ENCODE data around the gene VPS13D.

The VPS13D gene

GRCh38 chr1:12338017-12338416, 108.2 kb downstream of the VPS13D start:
- DNase-seq: no peak

DNA sequence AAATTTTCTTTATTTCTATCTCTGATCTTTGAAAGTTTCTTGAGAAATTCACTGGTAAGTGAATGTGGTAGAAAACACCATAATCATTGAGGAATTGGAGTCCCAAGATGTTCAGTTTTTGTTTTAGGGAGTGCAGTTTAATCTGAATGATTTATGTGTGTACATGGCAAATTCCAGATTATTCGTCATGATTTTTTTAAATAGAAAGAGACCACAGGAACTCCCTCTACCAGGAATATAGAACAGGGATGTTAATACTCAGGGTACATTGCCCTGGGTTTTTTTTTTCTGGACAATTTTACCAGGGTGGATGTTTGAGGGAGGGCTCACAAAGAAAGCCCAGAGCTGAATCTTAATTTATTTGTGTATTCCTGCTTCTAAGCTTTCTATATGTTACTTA, 109.0 kb downstream of the VPS13D start:
- DNase-seq: no peak

GRCh38 chr1:12339396-12339795, 109.6 kb downstream of the VPS13D start:
- DNase-seq: no peak

DNA sequence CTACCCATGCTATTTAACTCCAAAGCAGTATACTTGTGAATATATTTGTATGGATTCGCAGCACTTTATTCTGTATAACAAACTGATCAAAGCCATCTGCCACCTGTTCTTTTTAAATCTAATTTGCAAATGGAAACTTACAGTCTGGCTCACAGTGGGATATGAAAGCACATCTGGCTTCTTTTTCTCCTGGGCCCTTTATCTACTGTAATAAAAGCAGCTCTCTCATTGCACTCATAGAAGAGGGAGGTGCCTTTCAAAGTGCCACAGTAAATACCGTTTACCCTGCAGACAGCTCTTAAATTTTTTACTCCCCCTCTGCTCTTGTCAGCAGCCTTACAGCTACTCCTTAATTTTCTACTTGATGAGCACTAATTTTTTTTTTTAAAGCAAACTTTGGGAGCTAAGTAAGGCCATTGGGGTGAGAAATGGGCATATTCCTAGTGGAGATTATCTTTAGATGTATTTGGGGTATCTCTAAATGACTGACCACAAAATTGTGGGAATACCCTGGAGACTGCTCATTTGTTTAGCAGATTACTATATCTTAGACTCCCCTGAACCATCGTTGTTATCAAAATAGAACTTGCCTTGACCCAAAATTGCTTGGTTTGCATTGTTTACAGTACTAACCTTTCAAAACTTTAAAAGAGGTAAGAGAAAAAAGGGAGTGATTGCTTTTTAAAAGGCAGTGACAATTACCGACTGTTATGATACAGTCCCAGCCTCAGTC, 110.1 kb downstream of the VPS13D start:
- DNase-seq: no peak

GRCh38 chr1:12340544-12340930, 110.7 kb downstream of the VPS13D start:
- no peak for DNase-seq

DNA sequence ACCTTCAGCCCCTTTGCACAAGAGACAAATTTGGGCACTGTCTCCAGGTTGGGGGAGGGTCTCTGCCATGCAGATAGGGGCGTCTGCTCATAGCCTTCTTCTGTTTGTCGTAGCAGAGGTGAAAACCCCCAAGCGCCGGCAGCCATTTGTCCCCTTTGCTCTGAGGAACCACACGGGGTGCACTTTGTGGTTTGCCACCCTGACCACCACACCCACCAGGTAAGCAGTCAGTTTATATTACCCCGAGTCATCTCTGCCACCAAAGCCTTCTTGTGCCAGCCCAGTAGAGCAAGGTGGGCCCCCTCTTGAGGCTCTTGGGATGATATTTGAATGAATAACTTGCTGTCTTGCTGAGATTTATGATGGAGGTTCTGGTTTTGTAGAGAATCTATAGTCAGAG, 111.8 kb downstream of the VPS13D start:
- DNase-seq: no peak

DNA sequence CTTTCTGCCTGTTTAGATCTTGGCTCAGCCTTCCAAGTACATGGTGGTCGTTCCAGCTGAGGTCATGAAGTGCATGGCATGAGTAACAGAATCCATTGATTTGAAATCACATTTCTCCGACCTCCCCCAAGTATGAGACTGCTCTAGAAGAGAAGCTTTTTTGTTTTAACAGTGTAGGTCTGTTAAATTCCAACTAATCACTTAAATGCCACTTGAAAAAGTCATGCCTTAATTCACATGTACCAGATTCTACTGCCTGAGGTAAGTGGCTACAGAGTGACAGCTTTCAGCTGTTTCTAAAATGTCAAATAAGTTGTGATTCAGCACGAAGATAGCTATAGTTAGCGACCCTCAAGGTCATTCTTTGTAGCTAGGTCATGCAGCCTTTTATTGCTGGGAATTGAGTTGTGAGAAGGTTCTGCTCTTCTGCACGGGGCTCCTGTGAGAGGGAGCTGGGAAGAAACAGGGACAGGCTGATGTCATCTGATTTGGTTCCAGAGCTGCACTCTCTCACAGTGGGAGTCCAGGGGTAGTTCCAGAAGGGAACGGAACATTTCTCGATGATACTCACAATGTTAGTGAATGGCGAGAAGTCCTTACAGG, 112.7 kb downstream of the VPS13D start:
- DNase-seq: no peak

DNA sequence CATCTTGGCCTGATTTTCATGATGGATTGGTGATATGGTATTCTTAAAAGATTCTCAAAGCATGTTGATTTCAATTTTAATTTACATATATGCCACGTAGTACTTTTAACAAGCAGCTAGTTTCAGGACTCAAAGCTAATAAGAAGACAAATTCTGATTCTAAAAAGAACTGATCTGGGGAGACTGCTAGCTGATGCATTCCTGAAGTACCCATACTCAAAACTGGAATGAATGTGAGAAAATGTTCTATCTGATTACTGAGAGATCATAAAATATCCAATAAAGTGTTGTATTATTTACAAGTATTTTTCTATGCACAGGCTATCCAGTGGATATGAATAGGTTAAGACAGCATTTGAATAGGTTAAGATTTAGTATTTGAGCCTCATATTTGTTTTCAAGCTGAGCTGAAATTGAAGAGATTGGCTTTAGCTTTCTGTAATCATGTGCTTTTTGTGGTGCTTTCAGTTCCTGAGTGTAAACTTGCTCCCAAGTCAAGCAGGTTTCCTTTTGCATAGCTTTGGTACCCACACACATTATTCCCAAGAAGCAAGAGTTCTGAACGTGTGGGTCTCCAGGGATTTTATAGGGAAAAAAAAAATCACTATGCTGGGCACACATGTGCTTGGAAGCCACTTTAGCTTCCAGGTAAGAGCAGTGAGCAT, 114.1 kb downstream of the VPS13D start:
- DNase-seq: no peak

DNA sequence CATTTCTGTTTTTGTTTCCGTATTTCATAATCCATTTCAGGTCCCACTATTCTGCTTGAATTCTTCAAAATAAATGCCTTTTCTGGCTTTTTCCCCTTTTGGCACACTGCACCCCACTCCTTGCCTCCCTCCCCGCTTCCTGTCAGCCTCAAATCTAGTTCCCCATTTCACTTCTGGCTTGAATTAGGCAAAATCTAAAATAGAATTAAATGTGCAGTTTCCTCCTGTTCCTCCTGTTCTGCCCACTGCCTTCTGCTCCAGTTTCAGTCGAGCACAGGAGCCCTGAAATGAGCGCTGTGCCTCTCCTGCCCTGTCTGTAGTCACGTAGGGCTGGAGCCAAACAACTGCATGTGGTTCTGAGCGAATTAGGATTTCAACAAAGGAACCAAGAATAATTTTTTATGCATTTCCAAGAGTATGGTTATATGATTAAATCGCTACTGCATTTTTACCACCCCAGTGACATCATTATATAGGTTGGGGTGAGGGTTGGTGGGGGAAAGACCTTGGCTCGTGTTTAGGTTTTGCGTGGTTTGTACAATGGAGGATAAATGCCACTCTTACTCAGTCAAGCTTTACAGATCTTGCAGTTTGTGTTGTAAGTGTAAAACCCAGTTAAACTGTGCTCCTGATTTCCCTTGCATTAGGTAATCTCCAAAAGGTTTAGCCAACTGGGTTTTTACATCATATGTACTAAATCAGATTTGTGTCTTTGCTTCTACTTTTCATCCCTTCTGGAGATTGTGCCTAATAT, 114.9 kb downstream of the VPS13D start:
- DNase-seq: peak; percentile 7

GRCh38 chr1:12345350-12346217, 115.8 kb downstream of the VPS13D start:
- no peak for DNase-seq

- DNase-seq: no peak
These were observed 116.8 kb downstream of the VPS13D start for GRCh38 chr1:12346483-12347151.

DNA sequence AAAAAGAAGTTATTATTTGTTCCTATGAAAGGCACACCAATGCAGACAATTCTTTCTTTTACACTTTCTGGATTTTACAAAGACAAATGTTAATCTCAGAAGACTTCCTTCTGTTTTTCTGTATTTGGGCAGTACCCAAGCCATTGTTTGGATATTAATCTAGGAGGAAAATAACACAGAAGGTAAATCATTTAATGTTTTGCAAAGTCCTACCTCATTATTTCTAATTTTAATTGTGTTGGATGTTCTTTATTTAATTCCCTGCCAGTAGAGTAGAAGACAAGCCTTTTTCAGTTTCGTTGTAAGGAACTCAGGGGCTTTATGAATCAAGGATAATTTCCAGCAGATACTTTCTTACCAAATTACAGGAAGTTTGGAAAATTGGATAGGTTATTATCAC, 118.3 kb downstream of the VPS13D start:
- DNase-seq: no peak

DNA sequence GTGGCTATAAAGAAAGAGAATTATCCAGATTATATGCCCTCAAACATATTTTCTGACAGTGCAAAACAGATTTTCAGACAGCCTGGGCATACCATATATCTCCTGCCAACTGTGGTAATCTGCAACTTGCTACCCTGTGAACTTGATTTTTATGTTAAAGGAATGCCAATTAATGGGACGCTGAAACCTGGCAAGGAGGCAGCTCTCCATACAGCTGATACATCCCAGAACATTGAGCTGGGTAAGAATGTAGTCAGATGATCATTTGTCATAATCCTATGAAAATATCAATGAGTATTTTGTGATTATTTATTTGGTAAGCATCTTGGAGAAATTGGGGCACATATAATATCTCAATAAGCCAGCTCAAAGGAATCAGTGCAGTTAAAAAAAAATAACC, 124.2 kb downstream of the VPS13D start:
- DNase-seq: no peak

- DNase-seq: no peak
These were observed 126.4 kb downstream of the VPS13D start for GRCh38 chr1:12356004-12356890.

DNA sequence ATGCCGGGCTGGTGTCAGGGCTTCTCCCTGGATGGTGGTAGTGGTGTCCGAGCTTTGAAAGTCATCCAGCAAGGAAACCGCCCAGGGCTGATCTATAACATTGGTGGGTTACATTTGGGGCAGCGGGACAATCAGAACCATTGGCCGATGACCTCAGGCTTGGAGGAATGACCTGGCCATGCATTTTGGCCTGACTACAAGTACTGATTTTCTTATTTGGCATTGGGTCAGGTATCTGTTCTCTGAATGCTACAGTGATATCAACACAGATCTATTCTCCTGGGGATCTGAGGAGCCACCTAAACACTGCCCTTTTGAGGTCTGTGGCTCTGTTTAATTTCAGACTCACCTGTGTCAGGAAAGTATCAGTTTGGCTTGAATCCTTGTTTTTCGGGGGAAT, 128.7 kb downstream of the VPS13D start:
- DNase-seq: no peak

GRCh38 chr1:12359359-12360133, 129.7 kb downstream of the VPS13D start:
- DNase-seq: no peak

GRCh38 chr1:12368646-12369045, 138.8 kb downstream of the VPS13D start:
- DNase-seq: no peak

- DNase-seq: no peak
These were observed 139.4 kb downstream of the VPS13D start for GRCh38 chr1:12369258-12369657.

- DNase-seq: no peak
These were observed 140.6 kb downstream of the VPS13D start for GRCh38 chr1:12370333-12370975.

DNA sequence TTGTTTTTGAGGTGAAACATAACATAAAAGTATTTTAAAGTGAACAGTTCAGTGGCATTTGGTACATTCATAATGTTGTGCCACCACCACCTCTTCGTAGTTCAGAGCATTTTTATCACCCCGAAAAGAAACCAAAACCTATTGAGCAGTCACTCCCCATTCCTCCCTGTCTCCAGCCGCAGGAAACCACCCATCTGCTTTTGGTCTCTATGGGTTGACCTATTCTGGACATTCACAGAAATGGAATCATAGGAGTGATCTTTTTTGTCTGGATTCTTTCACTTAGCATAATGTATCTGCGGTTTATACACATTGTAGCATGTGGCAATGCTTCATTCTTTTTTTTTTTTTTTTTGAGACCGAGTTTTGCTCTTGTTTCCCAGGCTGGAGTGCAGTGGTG, 141.2 kb downstream of the VPS13D start:
- no peak for DNase-seq

Data from stimulated activated CD4-positive, alpha-beta T cell treated with anti-CD3 and anti-CD28 coated beads, Interleukin-4, amount 100 ng/mL, for 24 hours (primary cell).